PFSK-1 (cell line): ENCODE data around the gene SULF2.

Experiments
- FOXP2 ChIP-seq: optimal IDR thresholded peaks from 2 replicates; pipeline ENCODE3; 2011; ENCODE audit warnings: borderline replicate concordance, control low read depth, inconsistent platforms; ENCODE audit not compliant: insufficient read depth; ENCODE audit errors: extremely low read length, extremely low read depth
- POLR2AphosphoS5 ChIP-seq: IDR thresholded peaks from 2 replicates; pipeline ENCODE4 v1.6.1; 2012; ENCODE audit warnings: low read depth, mild to moderate bottlenecking, control low read depth, low read length, moderate library complexity
- REST ChIP-seq, 2 experiments: IDR thresholded peaks; 2 replicates each; pipeline versions ENCODE4 v1.6.1 to v1.8.0; 2011 to 2012; ENCODE audit warnings: low read depth in 2 of 2, low read length in 2 of 2, control low read depth in 1 of 2, inconsistent platforms in 1 of 2, mild to moderate bottlenecking in 1 of 2, moderate library complexity in 1 of 2; ENCODE audit not compliant: insufficient read depth in 1 of 2
- SIN3A ChIP-seq: IDR thresholded peaks from 2 replicates; pipeline ENCODE4 v1.6.1; 2012; ENCODE audit warnings: mild to moderate bottlenecking, low read length, moderate library complexity, borderline replicate concordance; ENCODE audit not compliant: insufficient read depth
- TAF1 ChIP-seq: IDR thresholded peaks from 2 replicates; pipeline ENCODE4 v1.6.1; 2012; ENCODE audit warnings: low read length, control low read depth, borderline replicate concordance; ENCODE audit not compliant: insufficient read depth

Gene SULF2

GRCh38 chr20:47786765-47787107 is 1.5 kb upstream of the SULF2 start:
- TF ChIP-seq POLR2AphosphoS5 (no peak), SIN3A (no peak), TAF1 (no peak), REST (IDR thresholded peaks at IDR 0.05; ENCODE audit: insufficient read depth in 1 of 2, low read depth in 2 of 2, low read length in 2 of 2) (no peak), FOXP2 (no peak)

GRCh38 chr20:47785854-47786764 is 828 bp upstream of the SULF2 start:
- TF ChIP-seq SIN3A (no peak), REST (IDR thresholded peaks at IDR 0.05; ENCODE audit: insufficient read depth in 1 of 2, low read depth in 2 of 2, low read length in 2 of 2) (no peak)

GRCh38 chr20:47784599-47785310 is 526 bp downstream of the SULF2 start:
- TF ChIP-seq FOXP2 (no peak), REST (IDR thresholded peaks at IDR 0.05; ENCODE audit: insufficient read depth in 1 of 2, low read depth in 2 of 2, low read length in 2 of 2) (no peak), SIN3A (no peak), TAF1 (no peak), POLR2AphosphoS5 (no peak)

GRCh38 chr20:47783828-47784598 is 1.3 kb downstream of the SULF2 start:
- no peak for TF ChIP-seq POLR2AphosphoS5

GRCh38 chr20:47782920-47783552 is 2.2 kb downstream of the SULF2 start:
- no peak for TF ChIP-seq SIN3A
- TF ChIP-seq POLR2AphosphoS5, result no peak
- TF ChIP-seq TAF1, result no peak
- TF ChIP-seq REST (IDR thresholded peaks at IDR 0.05; ENCODE audit: insufficient read depth in 1 of 2, low read depth in 2 of 2, low read length in 2 of 2), result no peak
- no peak for TF ChIP-seq FOXP2
